Activated CD4-positive, alpha-beta T cell treated with anti-CD3 and anti-CD28 coated beads for 1 hour (primary cell): ENCODE measurements around the gene TMPRSS6.

Experiments used
- DNase-seq: peaks from one replicate; pipeline ENCODE4 v3.0.0-alpha.2; 2020

Gene TMPRSS6

GRCh38 chr22:37063431-37064420 lies 45.8 kb downstream of the TMPRSS6 start:
- DNase-seq = no peak

- DNase-seq = no peak
Measured at GRCh38 chr22:37062702-37063381, 46.7 kb downstream of the TMPRSS6 start.

GRCh38 chr22:37062376-37062675 lies 47.2 kb downstream of the TMPRSS6 start:
- no peak for DNase-seq

- no peak for DNase-seq
Measured at GRCh38 chr22:37061611-37062375, 47.7 kb downstream of the TMPRSS6 start.

GRCh38 chr22:37060801-37061610 lies 48.5 kb downstream of the TMPRSS6 start:
- no peak for DNase-seq

GRCh38 chr22:37059876-37060449 lies 49.5 kb downstream of the TMPRSS6 start:
- no peak for DNase-seq

GRCh38 chr22:37058917-37059701 lies 50.4 kb downstream of the TMPRSS6 start:
- no peak for DNase-seq

- no peak for DNase-seq
Measured at GRCh38 chr22:37057796-37058510, 51.6 kb downstream of the TMPRSS6 start.

GRCh38 chr22:37057226-37057625 lies 52.3 kb downstream of the TMPRSS6 start:
- no peak for DNase-seq

GRCh38 chr22:37056246-37056645 lies 53.3 kb downstream of the TMPRSS6 start:
- DNase-seq = no peak

- DNase-seq = no peak
Measured at GRCh38 chr22:37054600-37055365, 54.7 kb downstream of the TMPRSS6 start.

GRCh38 chr22:37054056-37054395 lies 55.5 kb downstream of the TMPRSS6 start:
- DNase-seq = no peak

- no peak for DNase-seq
Measured at GRCh38 chr22:37053310-37054055, 56.0 kb downstream of the TMPRSS6 start.

GRCh38 chr22:37052386-37053309 lies 56.9 kb downstream of the TMPRSS6 start:
- DNase-seq = no peak

GRCh38 chr22:37051391-37052385 lies 57.8 kb downstream of the TMPRSS6 start, which contains the start of gene KCTD17:
Gene KCTD17, plus strand, starts transcription at chr22:37051742. Its CDS starts 19 bp downstream, at chr22:37051761.
- DNase-seq = peak; percentile 65

GRCh38 chr22:37050913-37051312 lies 58.6 kb downstream of the TMPRSS6 start:
- no peak for DNase-seq

GRCh38 chr22:37049224-37049623 lies 60.3 kb downstream of the TMPRSS6 start:
- DNase-seq = no peak
